Spleen (tissue), 11 donors: ENCODE data around the gene CDHR3. TPM values are rescaled to one million over a fixed set of nuclear protein-coding genes. Genes with fewer than 3 reads are reported as not detected.

Experiments used
- DNase-seq: peaks from one replicate; pipeline ENCODE4 v3.0.0-alpha.2; 2020
- H3K27ac ChIP-seq, 8 donors: fragments of 200-600 bp; sonication (generic) in 7 of 8; 1 replicate in 4 of 8; 2 replicates in 4 of 8; pipeline versions ENCODE4 v1.5.0 to v1.8.0; 2016 to 2021; ENCODE audit warnings: inconsistent platforms in 4 of 8, mild to moderate bottlenecking in 4 of 8, moderate library complexity in 1 of 8
- H3K27me3 ChIP-seq, 7 donors: fragments of 200-600 bp; sonication (generic) in 6 of 7; replicated peaks in 1 of 7; 1 replicate in 4 of 7; 2 replicates in 3 of 7; pipeline versions ENCODE4 v1.5.0 to v1.8.0; 2016 to 2021; ENCODE audit warnings: inconsistent platforms in 3 of 7, mild to moderate bottlenecking in 1 of 7
- H3K36me3 ChIP-seq, 6 donors: fragments of 200-600 bp; sonication (generic) in 5 of 6; 1 replicate in 4 of 6; 2 replicates in 2 of 6; pipeline versions ENCODE4 v1.5.0 to v1.8.0; 2016 to 2021; ENCODE audit warnings: inconsistent platforms in 2 of 6
- H3K4me1 ChIP-seq, 6 donors: fragments of 200-600 bp; sonication (generic) in 5 of 6; 1 replicate in 3 of 6; 2 replicates in 3 of 6; pipeline versions ENCODE4 v1.5.0 to v1.8.0; 2016 to 2021; ENCODE audit warnings: inconsistent platforms in 3 of 6
- H3K4me3 ChIP-seq, 8 donors: fragments of 200-600 bp; sonication (generic) in 7 of 8; 1 replicate in 4 of 8; 2 replicates in 4 of 8; pipeline versions ENCODE4 v1.5.0 to v1.8.0; 2016 to 2021; ENCODE audit warnings: inconsistent platforms in 4 of 8, mild to moderate bottlenecking in 4 of 8, moderate library complexity in 2 of 8
- H3K9me3 ChIP-seq, 8 donors: fragments of 200-600 bp; sonication (generic) in 7 of 8; 1 replicate in 4 of 8; 2 replicates in 4 of 8; pipeline versions ENCODE4 v1.5.0 to v1.8.0; 2016 to 2021; ENCODE audit warnings: inconsistent platforms in 4 of 8
- POLR2A ChIP-seq, 3 donors: fragments of 450-650 bp; IDR thresholded peaks; one replicate each; pipeline ENCODE4 v1.5.1; 2017; ENCODE audit warnings: antibody characterized with exemption in 3 of 3, mild to moderate bottlenecking in 1 of 3
- POLR2AphosphoS5 ChIP-seq, 3 donors: sonication (generic); formaldehyde crosslinking; IDR thresholded peaks; one replicate each; pipeline ENCODE4 v1.5.1; 2017; ENCODE audit warnings: antibody characterized with exemption in 3 of 3
- WGBS, 5 donors: extraction: QIAGEN DNeasy Blood & Tissue Kit in 3 of 5; methylation state at CpG; one replicate each; pipeline versions ENCODE4 v1.1.5 to v1.1.7; 2013 to 2018; 5-methylcytosine and 5-hydroxymethylcytosine counted together
- intact Hi-C: fragments of 100-400 bp; cut with DNase I; formaldehyde crosslinking; loops from one replicate; pipeline ENCODE4 v1.15.0; 2023; ENCODE audit warnings: low total_unique reads
- polyA plus RNA-seq, 3 donors: library from polyadenylated mRNA; stranded (reverse); fragments of 200-250 nt; gene quantifications; one replicate each; pipeline ENCODE4 v1.2.1, GENCODE V29; 2013
- total RNA-seq, 7 donors: library from RNA; depleted of rRNA in 3 of 7; stranded (reverse); fragments of >200 nt in 3 of 7; fragmentation: NEBNext Ultra II Directional in 4 of 7; extraction: Animal tissue kit (Norgen Biotek cat#: 25700) in 4 of 7; gene quantifications; one replicate each; pipeline versions ENCODE4 v1.1.0 to v1.2.1, GENCODE V29; 2016 to 2021
- TF ChIP-seq, protein P1 (sequence below), 11 experiments: fragments of 200-600 bp in 7 of 11; fragments of 450-650 bp in 4 of 11; sonication (generic) in 4 of 11; IDR thresholded peaks in 8 of 11; conservative IDR thresholded peaks in 3 of 11; 1 replicate in 7 of 11; 2 replicates in 4 of 11; pipeline versions ENCODE4 v1.4.0 to v1.8.0; 2016 to 2021; ENCODE audit warnings: antibody characterized with exemption in 11 of 11, inconsistent platforms in 4 of 11, mild to moderate bottlenecking in 1 of 11
- donor health status: healthy with polysubstance abuse.
- donor health status: DM: no; HTN: no; CAD: no; lungs with moderate emphysema.
- donor health status: DM: no; HTN: no; CAD: no.
- donor health status: Bipolar disorder and iron deficiency.
- donor health status: healthy.
- donor health status: DM: no; HTN: no; CAD: no.
- donor health status: DM: yes; HTN: yes; CAD: no.

CDHR3 gene
- total and polyA plus RNA-seq, 10 donors = 0.32 to 3.8 (median 1.2) TPM

DNA sequence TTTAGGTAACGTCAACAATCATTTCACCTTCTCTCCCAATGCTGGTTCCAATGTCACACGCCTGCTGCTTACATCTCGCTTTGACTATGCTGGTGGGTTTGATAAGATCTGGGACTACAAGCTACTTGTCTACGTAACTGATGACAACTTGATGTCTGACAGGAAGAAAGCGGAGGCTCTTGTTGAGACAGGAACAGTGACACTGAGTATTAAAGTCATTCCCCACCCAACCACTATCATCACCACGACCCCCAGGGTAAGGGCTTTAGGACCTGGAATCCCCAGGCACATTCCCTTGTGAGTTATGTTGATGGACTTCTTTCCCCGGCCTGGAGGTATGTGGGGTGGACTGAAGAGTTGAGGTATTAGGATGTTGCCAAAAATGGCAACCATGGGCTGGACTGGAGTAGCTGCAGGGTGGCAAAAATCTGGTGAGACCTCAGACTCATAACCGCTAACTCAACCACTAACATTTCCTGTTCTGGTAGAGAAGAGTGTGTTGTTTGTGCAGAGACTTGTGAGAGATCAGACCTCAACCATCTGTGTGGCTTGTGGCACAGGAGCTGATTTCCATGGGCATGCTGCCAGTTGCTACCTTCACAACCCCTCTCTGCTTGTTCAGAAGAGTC, 59.2 kb downstream of the CDHR3 start:
- H3K9me3 ChIP-seq = no peaks in the 10 kb centered on the region
- 42 to 57% (median 46%) methylated on average over 8 of the region's 8 CpGs for WGBS, 5 donors
- peaks cover 10 to 44% (median 27%) of the 10 kb centered on the region in 6 donors for H3K4me1 ChIP-seq
- intact Hi-C loops = no loop called here
- H3K4me3 ChIP-seq = peak overlapping the region in 1 of 8 donors; percentile 1
- H3K27me3 ChIP-seq = peaks cover 0 to 5% (median 0%) of the 10 kb centered on the region in 7 donors
- TF ChIP-seq POLR2A (IDR thresholded peaks at IDR 0.05) (no peak), POLR2AphosphoS5 (IDR thresholded peaks at IDR 0.05) (peak in 1 of 3 donors; percentile 32)
- TF ChIP-seq, protein P1, sequence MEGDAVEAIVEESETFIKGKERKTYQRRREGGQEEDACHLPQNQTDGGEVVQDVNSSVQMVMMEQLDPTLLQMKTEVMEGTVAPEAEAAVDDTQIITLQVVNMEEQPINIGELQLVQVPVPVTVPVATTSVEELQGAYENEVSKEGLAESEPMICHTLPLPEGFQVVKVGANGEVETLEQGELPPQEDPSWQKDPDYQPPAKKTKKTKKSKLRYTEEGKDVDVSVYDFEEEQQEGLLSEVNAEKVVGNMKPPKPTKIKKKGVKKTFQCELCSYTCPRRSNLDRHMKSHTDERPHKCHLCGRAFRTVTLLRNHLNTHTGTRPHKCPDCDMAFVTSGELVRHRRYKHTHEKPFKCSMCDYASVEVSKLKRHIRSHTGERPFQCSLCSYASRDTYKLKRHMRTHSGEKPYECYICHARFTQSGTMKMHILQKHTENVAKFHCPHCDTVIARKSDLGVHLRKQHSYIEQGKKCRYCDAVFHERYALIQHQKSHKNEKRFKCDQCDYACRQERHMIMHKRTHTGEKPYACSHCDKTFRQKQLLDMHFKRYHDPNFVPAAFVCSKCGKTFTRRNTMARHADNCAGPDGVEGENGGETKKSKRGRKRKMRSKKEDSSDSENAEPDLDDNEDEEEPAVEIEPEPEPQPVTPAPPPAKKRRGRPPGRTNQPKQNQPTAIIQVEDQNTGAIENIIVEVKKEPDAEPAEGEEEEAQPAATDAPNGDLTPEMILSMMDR (IDR thresholded peaks at IDR 0.05 in 8 of 11, conservative IDR thresholded peaks at IDR 0.05 in 3 of 11) = no peak
- H3K36me3 ChIP-seq = no peaks in the 10 kb centered on the region
- peak; percentile 84 for DNase-seq
- peak overlapping the region in 4 of 8 donors; percentile 4 to 69 (median 46) for H3K27ac ChIP-seq

GRCh38 chr7:106023369-106024322, 60.6 kb downstream of the CDHR3 start:
- whole genome bisulfite sequencing, 5 donors = 48 to 70% (median 60%) methylated on average over 6 of the region's 6 CpGs
- no peaks in the 10 kb centered on the region for H3K36me3 ChIP-seq
- DNase-seq = no peak
- no peak overlapping the region for H3K4me3 ChIP-seq
- peaks cover 0 to 7% (median 0%) of the 10 kb centered on the region in 7 donors for H3K27me3 ChIP-seq
- H3K4me1 ChIP-seq = peaks cover 10 to 44% (median 27%) of the 10 kb centered on the region in 6 donors
- no peak overlapping the region for H3K27ac ChIP-seq
- H3K9me3 ChIP-seq = no peaks in the 10 kb centered on the region
- intact Hi-C loops = no loop called here
- TF ChIP-seq POLR2AphosphoS5 (IDR thresholded peaks at IDR 0.05) (no peak), POLR2A (IDR thresholded peaks at IDR 0.05) (no peak)
- TF ChIP-seq, protein P1 (IDR thresholded peaks at IDR 0.05 in 8 of 11, conservative IDR thresholded peaks at IDR 0.05 in 3 of 11) = no peak

- intact Hi-C loops = no loop called here
Observed at GRCh38 chr7:106026101-106026500, 63.0 kb downstream of the CDHR3 start.

More at GRCh38 chr7:106026101-106026500, 63.0 kb downstream of the CDHR3 start:
- WGBS, 5 donors = 52 to 59% (median 52%) methylated on average over 2 of the region's 2 CpGs
- Histone ChIP-seq H3K27ac (no peak overlapping the region), H3K4me3 (no peak overlapping the region), H3K9me3 (no peaks in the 10 kb centered on the region), H3K36me3 (no peaks in the 10 kb centered on the region), H3K4me1 (peaks cover 10 to 40% (median 28%) of the 10 kb centered on the region in 6 donors), H3K27me3 (peaks cover 0 to 11% (median 0%) of the 10 kb centered on the region in 7 donors)
- DNase-seq = no peak
- TF ChIP-seq POLR2A (IDR thresholded peaks at IDR 0.05) (no peak), POLR2AphosphoS5 (IDR thresholded peaks at IDR 0.05) (no peak)
- TF ChIP-seq, protein P1 (IDR thresholded peaks at IDR 0.05 in 8 of 11, conservative IDR thresholded peaks at IDR 0.05 in 3 of 11) = no peak
